ENCODE results near the gene CBLN3.
"Not testable (repeated sequence)": the region's sequence is repeated elsewhere in the genome, so short reads cannot be mapped to it uniquely, and the experiment has no call there.

Gene CBLN3

DNA sequence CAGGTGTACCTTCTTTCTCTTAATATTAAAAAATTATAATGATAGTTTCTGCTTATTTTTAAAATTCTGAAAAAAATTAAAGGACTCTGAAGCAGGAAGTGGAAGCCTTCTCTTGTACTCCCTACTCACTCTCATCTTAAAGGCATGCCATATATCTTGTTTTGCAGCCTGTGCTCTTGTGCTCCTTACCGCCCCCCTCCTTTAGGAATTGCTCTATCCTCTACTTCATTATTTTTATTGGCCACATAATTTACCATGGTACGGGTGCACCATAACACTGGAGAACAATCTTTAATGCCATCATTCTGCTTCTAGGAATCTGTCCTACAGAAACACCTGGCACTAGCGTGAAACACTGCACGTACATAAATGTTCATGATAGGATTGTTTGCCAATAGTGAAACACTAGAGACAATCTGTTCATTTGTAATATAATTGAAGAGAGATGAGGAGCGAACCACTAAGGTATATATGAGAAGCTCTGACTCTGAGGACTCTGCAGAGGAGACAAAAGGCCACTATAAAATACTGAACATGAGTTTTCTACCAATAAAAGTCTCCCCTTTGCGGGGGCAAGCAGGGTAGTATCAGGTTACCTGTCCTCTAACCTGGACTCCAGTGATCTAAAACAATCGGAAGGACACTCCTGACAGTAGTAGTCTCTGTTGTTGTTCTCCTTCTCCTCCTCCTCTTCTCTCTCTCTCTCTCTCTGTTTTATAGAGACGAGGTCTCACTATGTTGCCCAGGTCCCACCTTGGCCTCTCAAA is 37.0 kb downstream of the CBLN3 start:
- Histone ChIP-seq H3K27me3 (ENCODE audit: insufficient read depth, poor library complexity, severe bottlenecking) (no peaks in the 10 kb centered on the region), H3K4me3 (ENCODE audit: severe bottlenecking) (no peak overlapping the region), H3K4me1 (ENCODE audit: insufficient read depth, poor library complexity, severe bottlenecking) (peaks cover 19% of the 10 kb centered on the region), H3K9me3 (ENCODE audit: severe bottlenecking) (no peaks in the 10 kb centered on the region), H3K27ac (ENCODE audit: poor library complexity, severe bottlenecking) (peak overlapping the region; percentile 20), H3K36me3 (ENCODE audit: low read depth) (no peaks in the 10 kb centered on the region)
- DNase-seq (ENCODE audit: low spot score), result no peak
- TF ChIP-seq, protein P1, sequence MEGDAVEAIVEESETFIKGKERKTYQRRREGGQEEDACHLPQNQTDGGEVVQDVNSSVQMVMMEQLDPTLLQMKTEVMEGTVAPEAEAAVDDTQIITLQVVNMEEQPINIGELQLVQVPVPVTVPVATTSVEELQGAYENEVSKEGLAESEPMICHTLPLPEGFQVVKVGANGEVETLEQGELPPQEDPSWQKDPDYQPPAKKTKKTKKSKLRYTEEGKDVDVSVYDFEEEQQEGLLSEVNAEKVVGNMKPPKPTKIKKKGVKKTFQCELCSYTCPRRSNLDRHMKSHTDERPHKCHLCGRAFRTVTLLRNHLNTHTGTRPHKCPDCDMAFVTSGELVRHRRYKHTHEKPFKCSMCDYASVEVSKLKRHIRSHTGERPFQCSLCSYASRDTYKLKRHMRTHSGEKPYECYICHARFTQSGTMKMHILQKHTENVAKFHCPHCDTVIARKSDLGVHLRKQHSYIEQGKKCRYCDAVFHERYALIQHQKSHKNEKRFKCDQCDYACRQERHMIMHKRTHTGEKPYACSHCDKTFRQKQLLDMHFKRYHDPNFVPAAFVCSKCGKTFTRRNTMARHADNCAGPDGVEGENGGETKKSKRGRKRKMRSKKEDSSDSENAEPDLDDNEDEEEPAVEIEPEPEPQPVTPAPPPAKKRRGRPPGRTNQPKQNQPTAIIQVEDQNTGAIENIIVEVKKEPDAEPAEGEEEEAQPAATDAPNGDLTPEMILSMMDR (IDR thresholded peaks at IDR 0.05; ENCODE audit: poor library complexity, severe bottlenecking), result peak; percentile 35
- peak; percentile 82 for ATAC-seq (ENCODE audit: low read depth)

DNA sequence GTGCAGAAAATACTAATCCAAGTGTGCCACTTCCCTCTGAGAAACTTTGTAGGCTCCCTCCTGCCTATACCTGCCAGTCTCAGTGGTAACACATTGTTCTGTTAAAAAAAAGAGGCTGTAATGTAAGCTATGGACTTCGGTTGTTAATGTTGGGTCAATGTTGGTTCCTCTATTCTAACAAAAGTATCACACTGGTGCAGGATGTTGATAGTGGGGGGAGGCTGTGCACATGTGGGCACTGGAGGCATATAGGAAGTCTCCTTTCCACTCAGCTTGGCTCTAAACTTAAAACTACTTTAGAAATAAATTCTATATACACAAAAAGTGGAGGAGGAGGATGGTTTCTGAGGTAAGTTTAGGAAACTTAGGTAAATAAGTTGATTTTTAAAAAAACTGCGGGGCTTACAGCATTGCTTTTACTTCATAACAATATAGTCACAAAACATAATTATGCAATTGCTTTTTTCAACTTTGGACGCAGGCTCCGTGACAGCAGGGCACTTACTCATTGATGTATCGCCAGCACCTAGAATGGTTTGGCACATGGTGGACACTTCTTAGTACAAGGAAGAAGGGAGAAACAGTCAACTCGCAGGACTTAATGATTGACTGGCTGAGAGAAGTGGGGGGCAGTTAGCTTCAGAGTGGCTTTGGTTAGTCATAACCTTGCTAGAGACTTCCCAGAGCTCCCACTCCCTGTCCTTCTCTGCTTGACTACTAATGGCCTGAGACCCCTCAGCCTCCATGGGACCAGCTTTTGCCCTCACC is 38.6 kb downstream of the CBLN3 start:
- no peak for ATAC-seq (ENCODE audit: low read depth)
- Histone ChIP-seq H3K27me3 (ENCODE audit: insufficient read depth, poor library complexity, severe bottlenecking) (no peaks in the 10 kb centered on the region), H3K4me3 (ENCODE audit: severe bottlenecking) (no peak overlapping the region), H3K27ac (ENCODE audit: poor library complexity, severe bottlenecking) (no peak overlapping the region), H3K36me3 (ENCODE audit: low read depth) (no peaks in the 10 kb centered on the region), H3K4me1 (ENCODE audit: insufficient read depth, poor library complexity, severe bottlenecking) (peaks cover 11% of the 10 kb centered on the region), H3K9me3 (ENCODE audit: severe bottlenecking) (no peaks in the 10 kb centered on the region)
- no peak for DNase-seq (ENCODE audit: low spot score)
- TF ChIP-seq, protein P1 (IDR thresholded peaks at IDR 0.05; ENCODE audit: poor library complexity, severe bottlenecking), result no peak

DNA sequence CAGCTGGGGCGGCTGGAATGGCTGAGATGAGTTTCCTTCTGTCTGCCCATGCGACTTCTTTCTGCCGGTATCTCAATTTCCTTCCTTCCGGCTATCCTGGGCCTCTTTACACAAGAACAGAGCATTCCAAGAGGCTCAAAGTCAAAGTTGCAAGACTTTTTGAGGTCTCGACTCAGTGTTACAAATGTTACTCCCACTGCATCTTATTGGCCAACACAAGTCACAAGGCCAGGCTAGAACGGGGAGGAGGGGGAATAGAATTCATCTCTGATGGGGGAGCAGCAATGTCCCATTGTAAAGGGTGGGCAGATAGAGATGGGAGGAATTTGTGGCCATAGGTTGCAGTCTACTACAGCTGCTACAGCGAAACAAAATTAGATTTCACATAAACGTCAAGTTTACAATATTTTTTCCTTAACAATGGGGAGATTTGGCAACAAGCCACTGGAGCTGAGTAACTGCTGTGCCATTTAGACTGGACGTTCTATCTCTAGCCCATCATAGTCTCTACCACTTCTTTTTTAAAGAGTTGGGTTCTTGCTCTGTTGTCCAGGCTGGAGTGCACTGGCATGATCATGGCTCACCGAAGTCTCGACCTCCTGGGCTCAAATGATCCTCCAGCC is 40.1 kb downstream of the CBLN3 start:
- no peak overlapping the region for H3K27ac ChIP-seq (ENCODE audit: poor library complexity, severe bottlenecking)
- H3K4me1 ChIP-seq (ENCODE audit: insufficient read depth, poor library complexity, severe bottlenecking), result peaks cover 11% of the 10 kb centered on the region
- TF ChIP-seq, protein P1 (IDR thresholded peaks at IDR 0.05; ENCODE audit: poor library complexity, severe bottlenecking), result no peak
- no peak for DNase-seq (ENCODE audit: low spot score)
- no peak for ATAC-seq (ENCODE audit: low read depth)
- H3K36me3 ChIP-seq (ENCODE audit: low read depth), result no peaks in the 10 kb centered on the region
- H3K27me3 ChIP-seq (ENCODE audit: insufficient read depth, poor library complexity, severe bottlenecking), result no peaks in the 10 kb centered on the region
- no peaks in the 10 kb centered on the region for H3K9me3 ChIP-seq (ENCODE audit: severe bottlenecking)
- H3K4me3 ChIP-seq (ENCODE audit: severe bottlenecking), result no peak overlapping the region

DNA sequence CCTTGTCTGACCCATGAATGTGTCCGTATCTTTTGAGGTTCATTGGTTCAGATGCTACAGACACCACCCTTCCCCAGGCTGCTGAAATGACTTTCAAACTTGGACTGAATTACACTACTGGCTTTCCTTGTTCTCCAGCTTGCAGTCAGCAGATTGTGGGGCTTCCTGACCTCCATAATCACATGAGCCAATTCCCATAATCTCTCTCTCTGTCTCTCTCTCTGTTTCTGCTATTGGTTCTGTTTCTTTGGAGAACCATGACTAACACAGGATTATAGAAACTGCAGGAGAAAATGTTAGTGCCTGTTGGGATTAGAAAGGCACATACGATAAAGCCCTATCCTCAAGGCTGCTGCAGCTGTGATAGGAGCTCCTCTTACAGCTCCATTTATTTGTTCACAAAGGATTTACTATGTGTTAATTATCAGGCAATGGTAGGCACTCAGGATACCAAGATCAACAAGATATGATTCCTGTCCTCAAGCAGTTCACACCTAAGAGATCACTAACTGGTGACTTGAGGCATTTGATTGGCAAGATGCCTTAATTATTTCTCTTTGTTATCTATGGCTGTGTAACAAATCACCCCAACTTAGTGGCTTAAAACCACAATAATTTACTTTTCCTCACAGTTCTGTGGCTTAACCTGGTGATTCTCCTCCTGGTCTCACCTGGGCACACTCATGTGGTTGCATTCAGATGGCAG is 40.8 kb downstream of the CBLN3 start:
- no peaks in the 10 kb centered on the region for H3K36me3 ChIP-seq (ENCODE audit: low read depth)
- no peaks in the 10 kb centered on the region for H3K9me3 ChIP-seq (ENCODE audit: severe bottlenecking)
- ATAC-seq (ENCODE audit: low read depth), result no peak
- TF ChIP-seq, protein P1 (IDR thresholded peaks at IDR 0.05; ENCODE audit: poor library complexity, severe bottlenecking), result no peak
- H3K27ac ChIP-seq (ENCODE audit: poor library complexity, severe bottlenecking), result no peak overlapping the region
- peaks cover 11% of the 10 kb centered on the region for H3K4me1 ChIP-seq (ENCODE audit: insufficient read depth, poor library complexity, severe bottlenecking)
- DNase-seq (ENCODE audit: low spot score), result no peak
- H3K27me3 ChIP-seq (ENCODE audit: insufficient read depth, poor library complexity, severe bottlenecking), result no peaks in the 10 kb centered on the region
- H3K4me3 ChIP-seq (ENCODE audit: severe bottlenecking), result no peak overlapping the region

DNA sequence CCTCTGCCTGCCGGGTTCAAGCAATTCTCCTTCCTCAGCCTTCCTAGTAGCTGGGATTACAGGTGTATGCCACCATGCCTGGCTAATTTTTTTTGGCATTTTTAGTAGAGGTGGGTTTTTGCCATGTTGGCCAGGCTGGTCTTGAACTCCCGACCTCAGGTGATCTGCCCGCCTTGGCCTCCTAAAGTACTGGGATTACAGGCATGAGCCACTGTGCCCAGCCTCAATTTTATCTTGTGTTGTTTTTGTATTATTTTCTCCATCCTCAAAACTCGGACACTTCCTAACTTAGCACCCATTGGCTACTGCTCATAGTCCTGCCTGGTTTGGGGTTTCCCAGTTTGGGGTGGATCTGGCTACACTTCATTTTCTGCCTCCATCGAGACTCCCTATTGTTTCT is 41.9 kb downstream of the CBLN3 start:
- H3K4me3 ChIP-seq (ENCODE audit: severe bottlenecking); H3K9me3 ChIP-seq (ENCODE audit: severe bottlenecking); ATAC-seq (ENCODE audit: low read depth); DNase-seq (ENCODE audit: low spot score); H3K27ac ChIP-seq (ENCODE audit: poor library complexity, severe bottlenecking); H3K4me1 ChIP-seq (ENCODE audit: insufficient read depth, poor library complexity, severe bottlenecking); H3K27me3 ChIP-seq (ENCODE audit: insufficient read depth, poor library complexity, severe bottlenecking); H3K36me3 ChIP-seq (ENCODE audit: low read depth): not testable (repeated sequence)

All from RWPE2 (cell line).